ELR (cell line): Measurements from ENCODE around the gene DCDC2C.
"Not testable (repeated sequence)": the region's sequence is repeated elsewhere in the genome, so short reads cannot be mapped to it uniquely, and the experiment has no call there.

ENCODE experiments used
- DNase-seq: peaks from one replicate; pipeline ENCODE4 v3.0.0-alpha.2; 2015; ENCODE audit warnings: low read depth

The DCDC2C gene

GRCh38 chr2:3771576-3771975, 68.2 kb downstream of the DCDC2C start:
- DNase-seq = no peak

GRCh38 chr2:3774336-3774735, 71.0 kb downstream of the DCDC2C start:
- no peak for DNase-seq

- DNase-seq = no peak
Observed at GRCh38 chr2:3776311-3776710, 72.9 kb downstream of the DCDC2C start.

- DNase-seq = no peak
Observed at GRCh38 chr2:3777966-3778365, 74.6 kb downstream of the DCDC2C start.

GRCh38 chr2:3778851-3779495, 75.6 kb downstream of the DCDC2C start:
- no peak for DNase-seq

- DNase-seq = no peak
Observed at GRCh38 chr2:3779496-3780049, 76.2 kb downstream of the DCDC2C start.

- DNase-seq = peak; percentile 20
Observed at GRCh38 chr2:3780477-3781402, 77.4 kb downstream of the DCDC2C start.

- peak; percentile 22 for DNase-seq
Observed at GRCh38 chr2:3784731-3785130, 81.4 kb downstream of the DCDC2C start.

GRCh38 chr2:3785220-3785889, 82.0 kb downstream of the DCDC2C start:
- peak; percentile 30 for DNase-seq

GRCh38 chr2:3785890-3786273, 82.5 kb downstream of the DCDC2C start:
- no peak for DNase-seq

GRCh38 chr2:3787768-3788167, 84.4 kb downstream of the DCDC2C start:
- DNase-seq = no peak

- peak; percentile 2 for DNase-seq
Observed at GRCh38 chr2:3789256-3789655, 85.9 kb downstream of the DCDC2C start.

- no peak for DNase-seq
Observed at GRCh38 chr2:3793249-3793648, 89.9 kb downstream of the DCDC2C start.

GRCh38 chr2:3801506-3801905, 98.1 kb downstream of the DCDC2C start:
- DNase-seq = no peak

- no peak for DNase-seq
Observed at GRCh38 chr2:3805201-3805939, 102.0 kb downstream of the DCDC2C start.

GRCh38 chr2:3806168-3806567, 102.8 kb downstream of the DCDC2C start:
- no peak for DNase-seq

GRCh38 chr2:3806730-3807129, 103.4 kb downstream of the DCDC2C start:
- no peak for DNase-seq

- no peak for DNase-seq
Observed at GRCh38 chr2:3807853-3808252, 104.5 kb downstream of the DCDC2C start.

- DNase-seq = no peak
Observed at GRCh38 chr2:3814706-3815245, 111.4 kb downstream of the DCDC2C start.

- DNase-seq = not testable (repeated sequence)
Observed at GRCh38 chr2:3817144-3817543, 113.8 kb downstream of the DCDC2C start.

GRCh38 chr2:3823748-3824147, 120.4 kb downstream of the DCDC2C start:
- DNase-seq = no peak
